Effector CD4-positive, alpha-beta T cell (primary cell): ENCODE measurements around the gene BTRC.

ENCODE experiments used
- DNase-seq: peaks from one replicate; pipeline ENCODE4 v3.0.0-alpha.2; 2020

The BTRC gene

DNA sequence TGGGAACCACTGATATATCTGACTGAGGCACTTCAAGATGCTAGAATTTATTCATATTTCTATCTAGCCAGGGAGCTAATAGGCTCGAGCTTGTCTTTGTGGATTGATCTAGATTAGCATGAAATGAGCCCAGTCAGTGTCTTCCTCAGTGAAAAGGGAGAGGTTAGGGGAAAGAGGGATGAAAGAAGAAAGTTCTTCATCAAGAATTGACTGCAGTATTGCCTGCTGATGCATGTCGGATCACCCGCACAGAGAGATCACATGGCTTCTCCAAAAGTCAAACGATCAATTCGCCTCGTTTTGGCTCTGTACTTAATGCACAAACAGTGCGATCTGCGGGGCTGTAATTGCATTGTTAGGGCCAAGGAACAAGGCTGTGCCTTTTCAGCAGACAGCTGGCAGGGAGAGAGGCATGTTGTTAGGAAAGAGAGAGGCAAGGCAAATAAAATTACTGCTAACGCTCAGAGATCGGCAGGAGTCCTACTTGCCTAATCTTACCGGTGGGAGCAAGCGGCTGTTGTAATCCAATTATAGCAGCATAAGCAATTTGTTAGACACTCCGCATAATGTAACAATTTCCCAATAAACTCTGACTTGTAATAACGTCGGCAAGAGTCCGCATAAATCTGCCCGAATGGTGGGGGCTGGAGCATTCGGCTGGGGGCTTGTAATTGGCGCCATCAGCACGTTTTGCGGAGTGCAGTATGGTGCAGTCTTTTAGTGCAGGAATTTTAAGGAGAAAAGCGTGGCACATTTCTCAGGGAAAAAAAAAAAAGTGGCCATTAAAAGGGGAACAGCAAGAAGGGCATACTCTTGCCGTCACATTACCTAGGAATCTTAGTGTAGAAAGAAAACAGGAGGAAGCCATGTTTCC, 132.0 kb downstream of the BTRC start:
- no peak for DNase-seq

GRCh38 chr10:101487399-101487798, 133.4 kb downstream of the BTRC start:
- no peak for DNase-seq

DNA sequence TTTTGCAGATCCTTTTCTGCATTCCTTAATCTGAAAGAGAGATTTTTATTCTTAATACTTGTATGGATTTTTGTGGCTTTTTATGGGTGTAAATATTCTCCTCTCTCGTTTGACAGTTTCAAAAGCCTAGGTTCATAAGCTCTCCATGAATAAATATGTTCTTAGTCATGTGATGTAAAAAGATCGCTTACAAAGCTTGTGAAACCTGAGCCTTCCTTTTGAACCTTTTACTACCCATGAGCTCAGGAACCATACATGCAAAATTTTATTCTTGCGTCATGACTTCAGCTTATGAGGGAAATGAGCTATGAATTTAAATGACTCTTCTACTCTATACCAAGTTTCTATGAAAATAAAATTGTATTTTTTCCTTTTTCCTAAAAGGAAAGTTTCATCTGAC, 135.4 kb downstream of the BTRC start:
- DNase-seq: no peak

DNA sequence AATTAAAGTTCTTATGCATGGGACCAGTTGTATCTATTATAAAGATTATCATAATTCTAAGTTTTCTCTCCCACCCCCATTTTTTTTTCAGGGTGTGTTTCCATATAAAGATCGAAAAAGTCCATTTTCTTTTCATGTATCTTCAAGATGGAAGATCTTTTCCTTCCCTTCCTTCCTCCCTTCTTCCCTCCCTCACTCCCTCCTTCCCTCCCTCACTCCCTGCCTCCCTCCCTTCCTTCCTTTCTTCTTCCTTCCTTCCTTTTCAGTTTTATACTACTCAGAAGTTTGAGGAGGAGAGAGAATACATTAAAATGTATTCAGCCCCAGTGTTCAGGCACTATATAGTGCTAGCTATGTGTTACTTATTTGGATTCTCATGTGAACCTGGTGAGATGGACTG, 136.1 kb downstream of the BTRC start:
- DNase-seq: no peak

DNA sequence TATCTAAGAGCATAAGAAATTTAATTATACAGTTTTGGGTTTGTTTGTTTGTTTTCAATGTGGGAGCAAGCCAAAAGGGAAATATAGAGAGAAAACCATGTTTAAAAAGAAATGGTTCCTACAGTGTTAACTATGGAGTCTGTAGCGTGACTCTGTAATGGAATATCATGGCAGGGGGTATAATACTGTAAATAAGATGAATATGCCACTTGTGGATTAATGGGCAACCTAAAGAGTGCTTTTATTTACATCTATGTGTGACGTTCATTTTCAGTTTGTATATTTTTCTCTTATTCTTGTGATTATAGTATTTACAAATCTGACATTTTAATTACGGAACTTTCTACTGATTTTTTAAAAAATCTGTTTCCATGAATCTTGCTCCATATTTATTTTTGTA, 138.2 kb downstream of the BTRC start:
- DNase-seq: no peak

- DNase-seq: no peak
Measured at GRCh38 chr10:101492814-101493213, 138.8 kb downstream of the BTRC start.

DNA sequence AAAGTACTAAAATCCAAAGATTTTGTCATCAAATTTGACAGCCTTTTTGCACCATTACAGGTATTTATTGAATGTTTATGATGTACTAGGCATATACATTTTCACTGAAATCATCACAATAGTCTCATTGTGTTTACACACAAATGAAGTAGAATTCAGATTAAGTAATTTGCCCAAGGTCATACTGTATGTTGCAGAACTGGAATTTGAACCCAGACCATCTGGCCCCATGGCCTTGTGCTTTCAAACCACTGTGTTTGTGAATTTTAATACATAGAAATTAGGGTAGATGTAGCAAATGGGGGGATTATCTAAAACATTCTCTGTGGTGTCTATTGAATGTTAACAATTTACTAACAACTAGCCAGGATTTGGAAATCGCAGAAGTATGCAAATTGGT, 139.3 kb downstream of the BTRC start:
- no peak for DNase-seq

GRCh38 chr10:101493782-101494281, 139.9 kb downstream of the BTRC start:
- DNase-seq: no peak

DNA sequence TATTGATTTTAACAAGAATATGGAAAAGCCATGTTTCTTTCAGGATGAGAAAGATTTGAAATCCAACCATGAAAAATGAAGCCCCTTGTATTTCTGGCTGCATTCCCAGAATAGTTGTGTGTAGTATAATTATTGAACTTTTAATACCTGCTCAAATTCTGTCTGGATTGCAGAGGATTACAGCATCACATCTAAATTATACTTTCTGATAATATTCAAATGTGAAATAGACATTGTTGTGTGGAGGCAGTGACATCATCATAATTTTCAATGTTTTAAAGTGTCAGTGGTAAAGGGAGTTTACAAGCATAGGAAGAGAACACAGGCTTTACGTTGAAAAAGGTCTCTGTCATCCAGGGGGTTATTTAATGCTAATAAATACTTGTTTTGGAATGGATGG, 140.7 kb downstream of the BTRC start:
- DNase-seq: no peak

DNA sequence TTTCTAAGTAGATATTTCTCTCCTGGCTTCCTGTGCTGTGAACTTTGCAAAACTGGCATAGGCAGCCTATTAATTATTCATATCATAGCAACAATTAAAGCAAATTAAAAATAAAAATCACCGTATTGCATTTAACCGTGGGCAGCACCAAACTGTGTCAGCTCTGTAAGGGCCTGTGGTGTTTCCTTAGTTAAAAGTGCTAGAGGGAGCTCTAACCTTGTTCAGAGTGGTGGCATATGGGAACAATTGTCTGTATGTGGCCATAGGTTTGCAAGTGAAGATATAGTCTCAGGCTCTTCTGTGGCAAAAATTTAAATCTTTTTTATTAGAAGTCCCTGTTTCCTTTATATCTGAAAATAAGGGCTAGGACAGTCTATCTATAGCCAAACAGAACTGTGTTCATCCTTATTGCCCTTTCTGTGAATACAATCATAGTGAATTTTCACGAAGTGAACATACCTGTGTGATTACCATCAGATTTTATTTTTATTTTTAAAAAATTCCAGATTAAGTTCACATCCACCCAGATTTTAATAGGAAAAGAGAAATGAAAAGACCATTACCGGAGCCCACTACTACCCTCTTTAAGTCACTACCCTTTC, 141.5 kb downstream of the BTRC start:
- no peak for DNase-seq

DNA sequence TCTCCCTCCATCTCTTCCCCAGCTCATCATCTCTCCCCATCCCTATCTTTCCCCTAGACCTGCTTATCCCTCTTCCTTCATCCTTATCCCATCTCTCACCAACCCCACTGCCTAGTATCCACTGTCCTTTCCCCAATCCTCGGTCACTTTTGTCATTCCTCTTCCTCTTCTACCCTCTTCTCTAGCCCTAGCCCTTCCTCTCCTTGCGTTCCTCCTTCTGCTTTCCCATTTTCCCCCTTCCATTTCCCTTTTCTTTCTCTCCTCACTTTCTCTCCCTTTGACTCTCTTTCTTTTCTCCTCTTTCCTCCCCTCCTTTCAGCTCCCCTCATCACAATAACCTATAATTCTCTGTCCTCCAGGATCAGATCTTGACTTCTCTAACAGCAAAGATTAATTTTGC, 150.5 kb downstream of the BTRC start:
- no peak for DNase-seq

DNA sequence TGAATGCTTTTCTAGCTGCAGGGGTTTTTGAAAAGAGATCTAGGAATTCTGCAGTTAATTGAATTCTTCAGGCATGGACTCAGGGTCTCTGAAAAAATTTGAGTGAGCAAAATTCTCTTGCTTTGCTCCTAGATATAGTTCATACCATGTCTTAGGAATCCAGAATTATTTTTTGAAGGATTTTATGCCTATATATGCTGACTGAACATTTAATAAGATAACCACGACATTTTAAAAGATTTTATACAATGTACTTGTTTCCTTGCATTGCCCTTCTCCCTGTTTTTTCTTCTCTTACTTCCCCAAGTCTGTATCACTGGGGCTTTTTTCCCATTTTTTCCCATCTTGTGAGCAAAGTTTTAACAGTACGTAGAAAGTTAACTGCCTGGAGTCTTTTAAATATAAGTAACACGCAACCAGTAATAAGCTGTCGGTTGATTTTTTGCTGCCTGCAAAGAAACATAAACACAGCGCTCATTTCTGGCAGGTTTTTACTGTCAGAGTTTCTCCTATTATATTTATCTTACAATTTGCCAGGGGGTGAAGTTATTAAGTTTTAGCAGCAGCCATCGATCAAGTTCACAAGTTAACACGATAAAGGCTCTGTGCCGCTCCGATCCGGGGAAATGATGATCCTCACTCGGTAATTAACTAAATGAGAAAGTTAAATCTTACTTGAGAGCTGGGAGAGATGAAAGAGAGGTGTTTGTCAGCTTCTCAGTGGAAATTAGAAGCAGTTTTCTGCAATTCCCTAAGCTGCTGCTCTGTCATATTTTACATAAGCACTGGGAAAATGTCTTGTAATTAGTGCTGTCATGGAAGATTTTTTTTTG, 153.1 kb downstream of the BTRC start:
- no peak for DNase-seq

- DNase-seq: no peak
Measured at GRCh38 chr10:101507828-101508227, 153.9 kb downstream of the BTRC start.

DNA sequence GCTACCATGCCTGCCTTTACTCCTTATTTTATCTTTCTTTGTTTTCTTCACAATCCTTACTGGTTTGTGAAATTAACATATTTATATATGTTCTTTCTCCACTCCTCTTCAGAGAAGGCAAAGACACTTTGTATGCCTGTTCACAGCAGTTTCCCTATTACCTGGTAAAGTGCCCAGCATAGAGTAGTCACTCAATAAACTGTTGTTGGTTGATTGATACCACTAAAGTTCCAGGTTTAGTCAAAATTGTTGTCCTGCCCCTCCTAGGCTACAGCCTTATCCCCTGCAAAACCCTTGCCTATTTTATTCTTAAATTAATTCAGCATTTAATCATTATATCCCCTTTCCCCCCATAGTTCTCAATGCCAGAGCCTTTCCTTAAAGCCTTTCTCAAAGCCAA, 158.0 kb downstream of the BTRC start:
- no peak for DNase-seq

DNA sequence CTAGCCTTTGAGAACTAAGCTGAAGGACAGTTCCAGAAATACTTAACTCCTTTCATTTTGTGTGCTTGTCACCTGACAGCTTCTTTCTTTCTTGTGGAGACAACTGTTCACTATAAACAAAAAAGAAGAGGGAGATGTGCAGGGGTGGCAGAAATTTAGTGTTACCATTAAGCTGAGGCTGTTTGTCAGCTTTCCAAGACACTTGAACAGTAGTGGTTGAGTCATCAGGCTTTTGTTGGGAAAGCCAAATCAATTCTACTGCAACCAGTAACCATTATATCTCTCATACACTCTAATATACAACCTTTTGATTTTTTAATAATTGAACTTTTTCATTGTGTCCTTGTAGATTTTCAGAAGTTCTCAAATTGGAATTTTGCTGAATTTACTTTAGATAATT, 158.8 kb downstream of the BTRC start:
- DNase-seq: no peak

- no peak for DNase-seq
Measured at GRCh38 chr10:101513733-101514132, 159.8 kb downstream of the BTRC start.

DNA sequence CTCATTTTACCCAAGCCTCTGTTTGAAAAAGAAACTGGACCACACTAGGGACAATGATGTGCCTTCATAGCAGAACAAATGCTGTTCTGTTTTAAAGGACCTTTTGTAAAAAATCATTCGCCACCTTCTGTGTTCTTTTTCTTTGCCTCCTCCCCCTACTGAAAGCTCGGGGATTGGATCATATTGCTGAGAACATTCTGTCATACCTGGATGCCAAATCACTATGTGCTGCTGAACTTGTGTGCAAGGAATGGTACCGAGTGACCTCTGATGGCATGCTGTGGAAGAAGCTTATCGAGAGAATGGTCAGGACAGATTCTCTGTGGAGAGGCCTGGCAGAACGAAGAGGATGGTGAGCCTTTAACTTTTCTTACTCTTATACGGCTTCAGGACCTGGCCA, 171.9 kb downstream of the BTRC start:
- DNase-seq: no peak

GRCh38 chr10:101529207-101529606, 175.2 kb downstream of the BTRC start:
- no peak for DNase-seq

GRCh38 chr10:101529725-101530553, 176.0 kb downstream of the BTRC start:
- DNase-seq: no peak

GRCh38 chr10:101535949-101536348, 182.0 kb downstream of the BTRC start:
- DNase-seq: no peak

GRCh38 chr10:101536800-101537199, 182.8 kb downstream of the BTRC start:
- DNase-seq: no peak

- no peak for DNase-seq
Measured at GRCh38 chr10:101538446-101538845, 184.5 kb downstream of the BTRC start.

DNA sequence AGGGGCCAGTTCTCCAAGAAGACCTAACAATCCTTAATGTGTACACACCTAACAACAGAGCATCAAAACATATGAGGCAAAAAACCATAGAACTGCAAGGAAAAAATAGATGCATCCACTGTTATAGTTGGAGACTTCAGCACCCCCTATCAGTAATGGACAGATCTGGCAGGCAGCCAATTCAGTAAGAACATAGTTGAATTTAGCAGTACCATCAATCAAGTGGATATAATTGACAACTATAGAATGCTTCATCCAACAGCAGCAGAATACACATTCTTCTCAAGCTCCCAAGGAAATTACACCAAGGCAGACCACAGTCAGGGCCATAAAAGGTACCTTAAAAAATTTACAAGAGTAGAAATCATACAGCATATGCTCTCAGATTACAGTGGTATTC, 191.9 kb downstream of the BTRC start:
- no peak for DNase-seq
